Spleen (tissue), 7 donors: ENCODE results near the gene RBP4.

Experiments used
- CTCF ChIP-seq, 11 experiments: fragments of 200-600 bp in 7 of 11; fragments of 450-650 bp in 4 of 11; sonication (generic) in 4 of 11; IDR thresholded peaks in 8 of 11; conservative IDR thresholded peaks in 3 of 11; 1 replicate in 7 of 11; 2 replicates in 4 of 11; pipeline versions ENCODE4 v1.4.0 to v1.8.0; 2016 to 2021; ENCODE audit warnings: antibody characterized with exemption in 11 of 11, inconsistent platforms in 4 of 11, mild to moderate bottlenecking in 1 of 11
- POLR2AphosphoS5 ChIP-seq, 3 donors: sonication (generic); formaldehyde crosslinking; IDR thresholded peaks; one replicate each; pipeline ENCODE4 v1.5.1; 2017; ENCODE audit warnings: antibody characterized with exemption in 3 of 3
- donor health status: DM: no; HTN: no; CAD: no; lungs with moderate emphysema.
- donor health status: DM: no; HTN: no; CAD: no.
- donor health status: DM: no; HTN: no; CAD: no.

DNA sequence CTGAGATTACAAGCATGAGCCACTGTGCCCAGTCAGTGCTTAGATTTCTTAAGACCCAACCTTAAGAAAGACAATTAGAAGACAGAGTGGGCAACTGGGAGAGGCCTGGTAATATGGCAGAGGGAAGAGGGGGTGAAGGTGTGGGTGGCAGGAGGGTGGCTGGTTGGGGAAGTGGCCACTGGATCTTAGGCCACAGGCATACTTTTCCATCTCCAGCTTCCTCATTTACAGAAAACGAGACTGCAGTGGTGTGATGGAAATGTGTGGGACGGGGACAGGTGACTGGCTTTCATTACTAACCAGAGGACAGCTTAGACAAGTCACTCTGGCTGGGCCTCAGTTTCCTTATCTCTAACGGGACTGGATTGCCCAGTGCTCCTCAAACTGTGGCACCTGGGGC, 35.6 kb downstream of the RBP4 start:
- no peak for TF ChIP-seq CTCF (IDR thresholded peaks at IDR 0.05 in 8 of 11, conservative IDR thresholded peaks at IDR 0.05 in 3 of 11)
- no peak for TF ChIP-seq POLR2AphosphoS5 (IDR thresholded peaks at IDR 0.05)
